Measurements from ENCODE around the gene GUK1.
A peak's percentile ranks its signal among the peaks of the same experiment; 100 is the strongest.

GUK1 gene

GRCh38 chr1:228100822-228101613 is 39.1 kb upstream of the GUK1 start:
- Mint-ChIP-seq H3K27ac (peak overlapping the region; percentile 47), H3K4me3 (peak overlapping the region; percentile 64), H3K27me3 (no peaks in the 10 kb centered on the region), H3K36me3 (ENCODE audit: low read depth) (peaks cover 29% of the 10 kb centered on the region), H3K9me3 (no peaks in the 10 kb centered on the region), H3K4me1 (ENCODE audit: low read depth) (peaks cover 26% of the 10 kb centered on the region)

DNA sequence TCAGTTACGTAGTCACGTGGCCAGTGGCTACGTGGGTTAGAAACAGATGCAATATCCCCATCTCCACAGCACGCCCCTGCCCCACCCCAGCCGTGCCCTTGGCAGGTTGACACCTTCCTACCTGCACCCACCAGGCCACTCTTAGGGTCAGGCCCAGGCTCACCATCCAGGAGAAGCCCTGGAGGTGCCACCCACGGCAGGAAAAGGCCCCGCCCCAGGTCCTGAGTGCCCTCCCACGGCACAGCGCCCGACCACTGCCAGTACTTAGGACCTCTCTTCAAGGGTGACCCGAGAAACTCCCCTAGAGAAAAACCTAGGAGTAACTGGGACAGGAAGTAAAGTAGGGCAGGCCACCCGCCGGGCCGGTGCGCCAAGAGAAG is 38.5 kb upstream of the GUK1 start:
- Mint-ChIP-seq H3K4me1 (ENCODE audit: low read depth) (peaks cover 24% of the 10 kb centered on the region), H3K27me3 (no peaks in the 10 kb centered on the region)

GRCh38 chr1:228101994-228102790 is 37.9 kb upstream of the GUK1 start:
- peak overlapping the region; percentile 94 for H3K4me3 Mint-ChIP-seq
- H3K27ac Mint-ChIP-seq: no peak overlapping the region
- H3K27me3 Mint-ChIP-seq: no peaks in the 10 kb centered on the region
- H3K4me1 Mint-ChIP-seq (ENCODE audit: low read depth): peaks cover 23% of the 10 kb centered on the region
- peaks cover 34% of the 10 kb centered on the region for H3K36me3 Mint-ChIP-seq (ENCODE audit: low read depth)
- H3K9me3 Mint-ChIP-seq: no peaks in the 10 kb centered on the region

More for the DNA sequence above, 38.5 kb upstream of the GUK1 start:
- Mint-ChIP-seq H3K9me3 (no peaks in the 10 kb centered on the region), H3K36me3 (ENCODE audit: low read depth) (peaks cover 32% of the 10 kb centered on the region), H3K27ac (peak overlapping the region; percentile 47), H3K4me3 (peak overlapping the region; percentile 64)

DNA sequence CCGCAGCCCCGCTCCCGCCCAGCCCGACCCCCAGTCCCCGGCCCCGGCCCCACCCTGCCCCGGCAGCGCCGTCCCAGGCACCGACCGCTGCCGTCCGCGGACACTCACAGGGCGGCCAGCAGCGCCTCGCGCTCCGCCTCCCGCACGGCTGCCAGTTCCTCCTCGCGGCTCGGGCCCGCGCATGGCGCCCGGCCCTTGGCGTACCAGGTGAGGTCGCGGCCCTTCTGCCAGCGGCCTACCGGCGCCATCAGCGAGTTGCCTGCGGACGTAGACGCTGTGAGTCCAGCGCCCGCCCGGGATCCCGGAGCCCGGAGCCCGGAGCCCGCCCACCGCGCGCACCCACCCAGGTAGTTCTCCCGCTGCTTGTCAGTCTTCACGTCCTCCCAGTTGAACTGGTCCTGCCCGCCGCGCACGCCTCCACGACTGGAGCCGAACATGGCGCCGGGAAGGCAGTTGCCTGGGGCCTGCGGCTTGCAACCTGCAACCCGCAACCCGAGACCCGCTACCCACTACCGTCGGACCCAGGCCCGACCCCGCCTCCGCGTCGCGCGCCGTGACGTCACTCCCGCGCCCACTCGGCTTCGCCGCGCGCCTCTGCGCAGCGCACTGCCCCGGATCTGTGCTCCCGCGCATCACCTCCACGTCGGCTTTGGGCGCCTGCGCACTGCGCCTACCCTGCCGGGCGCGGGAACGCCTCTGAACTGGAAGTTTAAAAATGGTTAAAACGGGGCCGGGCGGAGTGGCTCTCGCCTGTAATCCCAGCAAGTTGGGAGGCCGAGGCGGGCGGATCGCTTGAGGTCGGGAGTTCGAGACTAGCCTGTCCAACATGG is 37.1 kb upstream of the GUK1 start, which contains the start of gene C1orf35:
Gene C1orf35, minus strand, starts transcription at position 535 of the 830 bp plus-strand sequence. Its CDS starts 98 bp downstream, at position 437.
- no peaks in the 10 kb centered on the region for H3K27me3 Mint-ChIP-seq
- peak within 1 kb of the TSS; percentile 93 for H3K27ac Mint-ChIP-seq
- H3K4me3 Mint-ChIP-seq: peak within 1 kb of the TSS; percentile 94
- H3K9me3 Mint-ChIP-seq: no peaks in the 10 kb centered on the region
- H3K4me1 Mint-ChIP-seq (ENCODE audit: low read depth): peaks cover 28% of the 10 kb centered on the region
- H3K36me3 Mint-ChIP-seq (ENCODE audit: low read depth): peaks cover 30% of the 10 kb centered on the region

- Mint-ChIP-seq H3K4me1 (ENCODE audit: low read depth) (peaks cover 39% of the 10 kb centered on the region), H3K4me3 (peak overlapping the region; percentile 94), H3K27ac (peak overlapping the region; percentile 11), H3K9me3 (no peaks in the 10 kb centered on the region), H3K36me3 (ENCODE audit: low read depth) (peaks cover 19% of the 10 kb centered on the region), H3K27me3 (no peaks in the 10 kb centered on the region)
Observed at GRCh38 chr1:228104526-228105269, 35.4 kb upstream of the GUK1 start.

GRCh38 chr1:228105270-228105995 is 34.6 kb upstream of the GUK1 start:
- no peak overlapping the region for H3K27ac Mint-ChIP-seq
- H3K9me3 Mint-ChIP-seq: no peaks in the 10 kb centered on the region
- peaks cover 15% of the 10 kb centered on the region for H3K36me3 Mint-ChIP-seq (ENCODE audit: low read depth)
- H3K4me1 Mint-ChIP-seq (ENCODE audit: low read depth): peaks cover 45% of the 10 kb centered on the region
- no peaks in the 10 kb centered on the region for H3K27me3 Mint-ChIP-seq
- H3K4me3 Mint-ChIP-seq: no peak overlapping the region

GRCh38 chr1:228105996-228106799 is 33.9 kb upstream of the GUK1 start:
- H3K36me3 Mint-ChIP-seq (ENCODE audit: low read depth): peaks cover 14% of the 10 kb centered on the region
- H3K27me3 Mint-ChIP-seq: no peaks in the 10 kb centered on the region
- H3K27ac Mint-ChIP-seq: no peak overlapping the region
- H3K4me1 Mint-ChIP-seq (ENCODE audit: low read depth): peaks cover 43% of the 10 kb centered on the region
- no peak overlapping the region for H3K4me3 Mint-ChIP-seq
- H3K9me3 Mint-ChIP-seq: no peaks in the 10 kb centered on the region

- H3K27ac Mint-ChIP-seq: no peak overlapping the region
- no peak overlapping the region for H3K4me3 Mint-ChIP-seq
- H3K27me3 Mint-ChIP-seq: no peaks in the 10 kb centered on the region
- H3K9me3 Mint-ChIP-seq: no peaks in the 10 kb centered on the region
- peaks cover 9% of the 10 kb centered on the region for H3K36me3 Mint-ChIP-seq (ENCODE audit: low read depth)
- peaks cover 38% of the 10 kb centered on the region for H3K4me1 Mint-ChIP-seq (ENCODE audit: low read depth)
Observed at GRCh38 chr1:228106800-228107054, 33.4 kb upstream of the GUK1 start.

GRCh38 chr1:228107636-228108035 is 32.4 kb upstream of the GUK1 start:
- no peaks in the 10 kb centered on the region for H3K27me3 Mint-ChIP-seq

GRCh38 chr1:228108055-228108690 is 31.9 kb upstream of the GUK1 start:
- peak overlapping the region; percentile 89 for H3K27ac Mint-ChIP-seq
- peaks cover 9% of the 10 kb centered on the region for H3K36me3 Mint-ChIP-seq (ENCODE audit: low read depth)
- H3K27me3 Mint-ChIP-seq: no peaks in the 10 kb centered on the region
- H3K4me3 Mint-ChIP-seq: peak overlapping the region; percentile 91
- H3K9me3 Mint-ChIP-seq: no peaks in the 10 kb centered on the region
- peaks cover 38% of the 10 kb centered on the region for H3K4me1 Mint-ChIP-seq (ENCODE audit: low read depth)

More at GRCh38 chr1:228107636-228108035, 32.4 kb upstream of the GUK1 start:
- no peaks in the 10 kb centered on the region for H3K9me3 Mint-ChIP-seq
- H3K27ac Mint-ChIP-seq: no peak overlapping the region
- peaks cover 38% of the 10 kb centered on the region for H3K4me1 Mint-ChIP-seq (ENCODE audit: low read depth)
- H3K36me3 Mint-ChIP-seq (ENCODE audit: low read depth): peaks cover 9% of the 10 kb centered on the region
- H3K4me3 Mint-ChIP-seq: peak overlapping the region; percentile 91

- Mint-ChIP-seq H3K4me1 (ENCODE audit: low read depth) (peaks cover 32% of the 10 kb centered on the region), H3K27ac (peak overlapping the region; percentile 89)
Observed at GRCh38 chr1:228108742-228109072, 31.4 kb upstream of the GUK1 start.

DNA sequence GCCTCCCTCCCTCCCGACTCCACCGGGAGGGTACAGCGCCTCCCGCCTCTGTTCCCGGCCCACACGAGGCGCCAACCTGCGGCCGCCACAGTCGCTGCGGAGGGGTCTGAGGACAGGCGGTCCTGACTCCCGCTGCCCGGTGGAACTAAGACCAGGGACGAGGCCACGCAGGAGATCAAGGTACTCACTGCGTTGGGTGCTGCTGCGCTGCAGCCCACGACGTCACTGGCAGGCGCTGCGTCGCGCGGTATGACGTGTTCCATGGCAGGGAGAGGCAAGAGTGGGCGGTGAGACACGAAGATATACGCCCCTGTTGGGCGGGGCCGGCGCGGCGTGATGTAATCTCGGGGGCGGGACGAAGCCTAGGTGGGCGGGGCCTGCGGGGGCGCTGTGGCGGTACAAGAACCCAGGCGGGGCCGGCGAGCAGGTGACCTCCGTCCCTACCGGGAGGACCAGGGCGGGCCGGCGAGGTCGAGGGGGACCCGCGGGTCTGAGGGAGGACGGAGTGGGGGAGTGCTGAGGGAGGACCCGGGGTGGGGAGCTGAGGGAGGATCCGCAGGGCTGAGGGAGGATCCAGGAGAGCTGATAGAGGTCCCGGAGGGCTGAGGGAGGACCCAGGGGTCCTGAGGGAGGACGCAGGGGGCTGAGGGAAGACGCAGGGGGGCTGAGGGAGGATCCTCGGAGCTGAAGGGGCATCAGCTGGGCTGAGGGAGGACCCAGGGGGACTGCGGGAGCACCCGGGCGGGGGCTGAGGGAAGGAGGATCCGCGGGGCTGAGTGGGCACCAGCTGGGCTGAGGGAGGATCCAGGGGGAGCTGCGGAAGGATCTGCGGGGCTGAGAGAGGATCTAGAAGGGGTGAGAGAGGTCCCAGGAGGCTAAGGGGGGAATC is 30.8 kb upstream of the GUK1 start, which contains the start of gene MRPL55:
Gene MRPL55, minus strand, starts transcription at position 227 of the 889 bp plus-strand sequence. CDS start 1,039 bp downstream, outside the sequence.
- peak within 1 kb of the TSS; percentile 91 for H3K4me3 Mint-ChIP-seq
- H3K27ac Mint-ChIP-seq: peak within 1 kb of the TSS; percentile 89
- no peaks in the 10 kb centered on the region for H3K9me3 Mint-ChIP-seq
- H3K4me1 Mint-ChIP-seq (ENCODE audit: low read depth): peaks cover 26% of the 10 kb centered on the region
- H3K27me3 Mint-ChIP-seq: no peaks in the 10 kb centered on the region
- H3K36me3 Mint-ChIP-seq (ENCODE audit: low read depth): peaks cover 9% of the 10 kb centered on the region

More at GRCh38 chr1:228108742-228109072, 31.4 kb upstream of the GUK1 start:
- no peaks in the 10 kb centered on the region for H3K27me3 Mint-ChIP-seq
- H3K36me3 Mint-ChIP-seq (ENCODE audit: low read depth): peaks cover 9% of the 10 kb centered on the region
- peak overlapping the region; percentile 91 for H3K4me3 Mint-ChIP-seq
- no peaks in the 10 kb centered on the region for H3K9me3 Mint-ChIP-seq
